Activated T-helper 1 cell treated with Interleukin-2 at 50 U/mL for 16 hours (primary cell): ENCODE data around the gene OBSCN.

Experiments used
- DNase-seq: peaks from one replicate; pipeline ENCODE4 v3.0.0-alpha.2; 2020; ENCODE audit warnings: low read depth

The OBSCN gene

GRCh38 chr1:228391411-228392020 is 183.7 kb downstream of the OBSCN start:
- DNase-seq: no peak

GRCh38 chr1:228392111-228392936 is 184.5 kb downstream of the OBSCN start:
- no peak for DNase-seq

- DNase-seq: no peak
Measured at GRCh38 chr1:228393268-228393701, 185.4 kb downstream of the OBSCN start.

DNA sequence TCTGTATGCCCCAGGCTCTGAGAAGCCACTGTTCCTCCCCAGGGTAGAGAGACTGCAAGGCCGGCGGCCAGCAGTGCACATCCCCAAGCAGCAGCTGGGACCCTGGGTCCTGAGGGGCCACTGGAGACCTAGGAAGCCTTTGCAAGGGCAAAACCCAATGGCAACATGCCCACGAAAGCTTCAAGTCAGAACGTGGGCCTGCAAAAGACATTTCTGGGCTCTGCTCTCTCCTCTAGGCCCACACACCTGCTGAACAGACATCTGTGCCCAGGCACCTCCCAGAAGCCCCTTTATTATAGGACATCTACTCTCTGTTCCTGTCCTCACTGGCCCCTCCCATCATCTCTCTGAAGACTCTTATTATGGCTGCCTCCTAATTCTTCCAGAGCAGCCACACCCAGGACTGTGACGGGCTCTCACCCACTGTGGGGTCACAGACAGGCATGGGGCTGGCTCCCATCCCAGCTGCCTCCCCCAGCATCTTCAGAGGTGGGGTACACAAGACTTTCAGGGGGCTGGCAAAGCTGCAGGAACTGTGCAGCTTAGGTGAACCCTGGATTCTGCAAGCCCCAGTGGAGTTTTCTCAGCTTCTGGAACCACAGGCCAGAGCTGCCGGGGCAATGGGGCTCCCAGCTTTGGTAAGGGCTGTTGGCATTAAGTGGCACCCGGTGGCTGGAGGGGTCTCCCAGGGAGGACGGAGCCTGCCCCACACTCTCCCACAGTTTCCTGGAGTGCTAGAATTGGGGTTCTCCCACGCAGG is 186.1 kb downstream of the OBSCN start:
- DNase-seq: no peak

- DNase-seq: no peak
Measured at GRCh38 chr1:228394571-228395394, 186.9 kb downstream of the OBSCN start.

- no peak for DNase-seq
Measured at GRCh38 chr1:228396770-228397662, 189.2 kb downstream of the OBSCN start.

DNA sequence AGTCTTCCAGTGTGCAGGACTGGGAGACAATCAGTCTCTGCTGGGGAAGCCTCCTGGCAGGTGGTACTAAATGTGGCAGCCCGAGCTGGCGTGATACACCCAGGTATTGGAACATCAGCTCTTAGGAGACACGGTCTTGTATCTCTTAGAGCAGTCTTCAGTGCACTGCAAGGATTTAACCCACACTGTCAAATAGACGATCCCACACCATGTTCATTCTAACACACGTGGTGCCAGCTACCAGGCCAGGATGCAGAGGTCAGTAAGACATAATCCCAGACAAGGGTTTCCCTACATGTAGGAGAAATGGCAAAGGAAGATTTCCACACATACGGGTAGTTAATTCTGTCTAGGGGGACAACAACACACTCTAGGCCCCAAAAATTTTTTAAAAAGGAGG is 190.1 kb downstream of the OBSCN start:
- DNase-seq: no peak

DNA sequence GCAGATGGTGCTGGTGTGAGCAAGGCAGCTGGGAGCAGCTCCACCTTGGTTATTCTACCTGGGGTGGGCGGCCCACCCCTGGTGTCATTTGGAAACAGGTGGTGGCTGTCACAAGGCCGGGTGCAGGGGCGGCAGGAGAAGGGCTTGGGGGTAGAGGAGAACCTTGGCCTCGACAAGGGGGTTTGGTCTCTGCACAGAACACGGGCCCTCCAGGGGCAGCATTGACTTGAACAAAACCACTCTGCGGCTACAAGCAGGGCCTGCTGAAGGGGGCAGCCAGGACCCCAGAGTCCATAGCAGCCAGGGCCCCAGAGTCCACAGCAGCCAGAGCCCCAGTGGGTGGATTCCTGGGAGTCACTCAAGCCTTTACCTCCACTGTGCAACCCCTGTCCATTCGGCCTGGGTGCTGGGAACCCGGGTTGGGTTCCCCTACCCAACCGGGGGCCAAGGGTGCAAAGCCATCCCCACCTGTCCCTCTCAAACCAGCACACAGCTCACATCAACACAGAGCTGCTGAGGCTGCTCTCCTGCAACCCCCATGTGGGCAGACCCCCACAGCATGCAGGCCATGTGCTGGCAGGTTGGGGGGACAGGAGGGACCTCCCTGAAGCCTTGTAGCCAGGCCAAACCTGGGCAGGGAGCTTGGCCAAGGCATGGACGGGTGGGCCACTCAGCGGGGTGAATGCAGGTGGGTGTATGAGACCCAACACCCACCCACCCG is 191.1 kb downstream of the OBSCN start:
- no peak for DNase-seq

DNA sequence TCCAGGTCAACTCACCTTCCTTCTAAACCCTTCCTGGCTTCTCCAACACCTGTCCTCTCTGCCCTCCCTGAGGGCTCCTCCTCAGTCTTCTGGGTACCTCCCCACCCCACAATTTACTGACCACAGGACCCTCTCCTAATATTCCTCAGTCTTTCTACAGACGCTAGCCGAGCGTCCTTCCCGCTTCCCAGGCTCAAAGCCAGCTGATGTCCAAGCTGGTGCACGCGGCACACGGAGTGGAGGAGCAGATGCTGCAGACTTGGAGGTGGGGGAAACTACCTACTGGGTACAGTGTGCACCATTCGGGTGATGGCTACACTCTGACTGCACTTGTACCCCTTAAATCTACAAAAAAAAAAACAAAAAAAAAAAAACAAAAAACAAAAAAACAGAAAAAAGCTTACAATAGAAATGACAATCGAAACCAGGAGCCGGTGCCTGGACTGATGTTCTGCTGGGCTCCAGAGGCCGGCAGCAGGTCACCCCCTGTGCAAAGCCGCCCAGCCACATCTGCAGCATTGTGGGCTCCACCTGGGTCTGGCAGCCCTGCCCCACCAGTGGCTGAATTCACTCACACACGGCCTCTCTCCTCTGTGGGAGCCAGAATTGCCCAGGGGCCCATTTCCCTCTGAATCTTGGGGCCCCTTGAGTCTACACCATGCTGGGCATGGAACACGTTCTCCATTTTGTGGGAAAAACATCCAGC is 191.8 kb downstream of the OBSCN start:
- no peak for DNase-seq

- no peak for DNase-seq
Measured at GRCh38 chr1:228400237-228400651, 192.4 kb downstream of the OBSCN start.

- DNase-seq: no peak
Measured at GRCh38 chr1:228400692-228401454, 193.0 kb downstream of the OBSCN start.

DNA sequence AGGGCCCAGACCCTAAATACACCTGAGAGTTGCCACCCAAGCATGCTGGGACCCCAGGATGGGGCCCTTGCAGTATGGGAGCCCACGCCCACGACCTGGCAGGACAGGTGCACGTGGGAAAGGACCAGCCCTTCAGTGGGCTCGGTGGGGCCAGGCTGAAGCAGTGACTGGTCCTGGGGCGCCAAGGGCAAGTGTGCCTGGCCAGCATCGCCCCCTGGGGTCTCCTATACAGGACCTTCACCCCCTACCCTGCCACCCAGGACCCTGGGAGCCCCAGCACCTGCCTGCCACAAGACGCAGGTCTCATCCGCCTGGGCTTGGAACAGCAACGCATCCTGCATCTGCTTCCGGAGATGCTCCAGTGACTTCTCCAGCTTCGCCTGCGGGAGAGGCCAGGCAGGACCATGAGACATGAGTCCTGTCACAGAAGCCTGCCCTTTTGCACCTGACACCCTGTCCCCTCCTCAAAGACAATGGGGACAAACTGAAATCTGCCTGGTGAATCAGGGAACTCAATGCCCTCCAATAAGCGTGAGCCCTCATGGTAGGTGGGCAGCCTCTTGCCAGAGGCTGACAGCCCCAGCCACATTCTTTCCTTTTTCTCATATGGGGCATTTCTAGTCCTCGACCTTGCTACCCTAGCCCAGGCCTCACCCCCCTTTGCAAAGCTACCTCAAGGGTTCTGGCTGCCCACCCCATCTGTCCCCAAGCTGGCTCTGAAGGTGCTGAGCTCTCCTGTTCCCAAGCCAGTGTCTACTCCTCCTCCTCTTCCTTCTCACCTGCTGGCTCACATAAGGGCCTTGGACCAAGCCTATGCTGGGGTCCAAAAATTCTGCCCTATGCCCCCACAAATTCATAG is 194.2 kb downstream of the OBSCN start:
- DNase-seq: no peak

GRCh38 chr1:228402641-228403025 is 194.8 kb downstream of the OBSCN start:
- no peak for DNase-seq

DNA sequence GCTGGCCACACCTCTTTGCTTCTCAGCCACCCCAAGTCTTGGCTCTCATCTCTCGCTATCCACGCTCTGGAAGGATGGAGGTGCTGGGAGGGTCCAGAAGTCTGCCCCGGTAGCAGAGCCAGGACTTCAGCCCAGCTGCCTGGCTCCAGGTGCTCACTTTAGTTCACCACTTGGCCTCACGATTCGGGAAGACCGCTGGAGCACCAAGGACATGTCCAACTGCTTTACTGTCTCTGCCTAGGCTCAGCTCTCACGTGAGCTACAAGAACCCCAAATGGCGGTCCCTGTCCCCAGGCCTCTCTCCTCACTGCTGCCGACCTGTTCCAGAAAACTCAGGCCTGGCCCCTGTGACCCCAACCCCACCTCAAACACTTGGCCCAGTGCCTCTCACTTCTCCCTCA is 195.4 kb downstream of the OBSCN start:
- no peak for DNase-seq

DNA sequence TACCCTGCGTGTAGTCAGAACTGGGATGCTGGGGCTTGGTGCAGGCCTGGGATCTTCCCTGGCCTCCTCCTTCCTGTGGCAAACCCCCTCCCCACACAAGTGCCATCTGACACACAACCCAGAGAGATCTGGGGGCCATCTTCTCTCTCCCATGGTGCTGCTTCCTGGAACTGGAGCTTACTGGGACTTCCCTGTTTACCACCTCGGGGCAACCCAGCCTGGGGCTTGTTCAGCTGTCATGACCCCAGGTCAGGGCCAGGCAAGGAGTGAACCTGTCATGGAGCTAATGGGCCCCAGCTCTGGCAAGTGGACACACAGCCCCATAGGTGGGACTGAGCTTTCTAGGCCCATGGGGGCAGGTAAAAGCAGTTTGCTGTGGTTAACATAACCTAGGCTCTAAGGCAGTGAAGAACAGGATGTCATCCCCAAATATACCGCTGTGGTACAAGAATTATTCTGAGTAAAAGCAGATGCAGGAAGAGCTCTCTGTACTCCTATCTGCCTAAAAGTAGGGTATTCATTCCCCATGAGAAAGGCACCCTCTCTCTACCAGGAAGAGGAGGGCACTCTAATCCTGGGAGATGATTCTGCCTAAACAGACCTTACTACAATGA is 196.4 kb downstream of the OBSCN start:
- DNase-seq: no peak

DNA sequence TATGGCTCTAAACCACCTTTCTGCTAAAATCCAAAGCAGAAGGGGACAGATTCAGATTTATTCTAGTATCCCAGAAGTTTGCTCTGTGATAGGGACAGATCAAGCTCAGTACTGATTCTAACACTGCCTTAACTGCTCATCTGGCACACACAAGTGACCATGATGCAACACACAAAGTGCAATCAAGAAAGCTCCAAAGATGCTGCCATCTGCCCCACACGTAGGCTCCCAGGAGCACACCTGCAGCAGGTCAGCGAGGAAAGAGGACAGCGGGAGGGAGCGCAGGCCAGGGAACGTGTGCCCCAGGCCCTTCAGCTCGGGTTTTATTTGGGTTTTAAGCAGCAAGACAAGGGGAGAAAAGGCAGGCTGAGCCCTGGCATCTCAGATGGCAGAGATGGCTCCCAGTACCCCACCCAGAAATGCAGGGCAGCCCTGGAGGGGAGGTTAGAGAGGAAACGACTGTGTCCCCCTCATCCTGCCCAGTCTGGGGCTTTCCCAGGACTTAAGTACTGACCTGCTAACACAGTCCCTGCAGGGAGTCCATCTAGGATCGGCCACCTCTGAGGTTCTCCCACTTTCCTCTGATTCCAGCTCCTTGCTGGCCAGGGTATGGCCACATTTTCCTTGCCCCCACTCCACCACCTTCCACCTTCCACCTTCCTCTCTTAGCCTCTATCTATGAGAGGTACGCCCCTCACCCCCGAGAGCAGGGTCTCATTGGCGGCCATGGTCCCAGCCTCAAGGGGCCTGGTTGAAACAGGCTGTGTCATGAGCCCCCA is 197.5 kb downstream of the OBSCN start:
- DNase-seq: no peak

DNA sequence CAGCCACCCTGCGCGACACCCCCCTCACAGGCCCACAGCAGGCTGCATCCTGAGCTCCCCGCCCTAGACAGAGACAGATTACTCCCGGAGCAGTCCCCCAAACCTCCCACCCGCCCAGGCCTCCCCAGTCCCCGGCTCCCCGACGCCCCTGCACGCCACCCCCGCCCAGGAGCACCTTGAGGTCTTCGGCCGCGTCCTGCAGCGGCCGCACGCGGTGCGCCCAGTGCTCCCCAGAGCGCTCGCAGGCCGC is 198.1 kb downstream of the OBSCN start:
- DNase-seq: no peak
